NCI-H748 (cell line): ENCODE results near the gene SMARCE1.
A peak's percentile ranks its signal among the peaks of the same experiment; 100 is the strongest.
"Not testable (repeated sequence)": the region's sequence is repeated elsewhere in the genome, so short reads cannot be mapped to it uniquely, and the experiment has no call there.

ENCODE experiments used
- DNase-seq: peaks from one replicate; lab custom pipeline; 2025; ENCODE audit not compliant: unreplicated experiment; lab: John Stamatoyannopoulos, UW

Gene SMARCE1

DNA sequence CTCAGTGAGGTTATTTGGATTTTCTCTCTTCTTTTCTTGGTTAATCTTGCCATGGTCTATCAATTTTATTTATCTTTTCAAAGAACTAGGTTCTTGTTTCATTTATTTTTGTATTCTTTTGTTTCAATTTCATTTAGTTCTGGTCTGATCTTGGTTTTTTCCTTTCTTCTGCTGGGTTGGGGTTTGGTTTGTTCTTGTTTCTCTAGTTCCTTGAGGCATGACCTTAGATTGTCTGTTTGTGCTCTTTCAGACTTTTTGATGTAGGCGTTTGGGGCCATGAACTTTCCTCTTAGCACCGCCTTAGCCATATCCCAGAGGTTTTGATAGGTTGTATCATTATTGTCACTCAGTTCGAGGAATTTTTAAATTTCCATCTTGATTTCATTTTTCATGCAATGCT, 61.4 kb downstream of the SMARCE1 start:
- DNase-seq = not testable (repeated sequence)

DNA sequence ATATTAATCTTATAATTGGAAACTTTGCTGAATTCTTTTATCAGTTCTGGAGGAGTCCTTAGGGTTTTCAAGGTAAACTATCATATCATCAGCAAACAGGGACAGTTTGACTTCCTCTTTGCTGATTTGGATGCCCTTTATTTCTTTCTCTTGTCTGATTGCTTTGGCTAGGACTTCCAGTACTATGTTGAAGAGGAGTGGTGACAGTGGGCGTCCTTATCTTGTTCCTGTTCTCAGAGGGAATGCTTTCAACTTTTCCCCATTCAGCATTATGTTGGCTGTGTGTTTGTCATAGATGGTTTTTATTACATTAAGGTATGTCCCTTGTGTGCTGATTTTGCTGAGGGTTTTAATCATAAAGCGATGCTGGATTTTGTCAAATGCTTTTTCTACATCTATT, 62.7 kb downstream of the SMARCE1 start:
- DNase-seq = not testable (repeated sequence)

DNA sequence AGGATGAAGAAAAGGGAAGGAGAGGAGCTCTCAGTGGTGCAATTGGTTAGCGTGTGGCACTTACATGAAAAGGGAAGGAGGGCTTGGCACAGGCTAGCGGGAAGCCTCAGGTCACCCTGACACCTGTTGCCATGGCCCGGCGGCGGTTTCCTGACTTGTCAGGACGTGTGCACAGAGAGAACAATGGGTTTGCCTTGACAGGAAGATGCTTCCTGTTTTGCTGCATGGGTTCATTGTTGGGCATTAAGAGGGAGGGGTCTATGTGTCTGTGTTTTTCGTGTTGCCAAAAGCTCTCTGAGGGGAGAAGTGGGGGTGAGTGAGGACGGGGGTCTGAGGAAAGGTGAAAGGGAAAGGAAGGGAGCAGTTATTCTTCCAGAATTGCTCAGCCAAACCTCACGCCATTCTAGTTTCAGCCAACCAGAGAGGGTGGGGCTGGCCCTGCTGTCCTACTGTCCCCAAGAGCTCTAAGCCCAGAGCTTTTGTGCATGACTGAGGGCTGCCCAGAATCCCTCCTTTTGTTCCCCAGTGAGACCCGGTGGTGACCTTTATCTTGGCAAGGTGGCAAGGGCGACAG, 65.2 kb downstream of the SMARCE1 start:
- peak; percentile 90 for DNase-seq

DNA sequence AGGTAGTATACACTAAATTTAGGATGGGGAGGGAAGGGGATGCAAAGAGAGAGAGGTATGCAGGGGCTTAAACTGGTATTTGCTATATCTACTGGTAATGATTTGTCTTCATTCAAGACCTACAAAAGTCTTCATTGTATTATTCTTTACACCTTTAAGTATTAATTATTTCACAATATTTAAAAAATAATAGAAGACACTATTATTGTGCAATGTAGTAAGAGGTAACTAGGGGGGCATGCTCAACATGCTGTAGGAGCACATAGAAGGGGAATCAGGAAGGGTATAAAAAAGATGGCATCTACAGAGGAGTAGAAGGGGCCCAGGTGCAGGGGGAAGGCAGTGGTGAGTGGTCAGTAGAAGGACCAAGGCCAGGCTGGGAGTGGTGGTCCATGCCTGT, 67.5 kb downstream of the SMARCE1 start:
- DNase-seq = no peak

DNA sequence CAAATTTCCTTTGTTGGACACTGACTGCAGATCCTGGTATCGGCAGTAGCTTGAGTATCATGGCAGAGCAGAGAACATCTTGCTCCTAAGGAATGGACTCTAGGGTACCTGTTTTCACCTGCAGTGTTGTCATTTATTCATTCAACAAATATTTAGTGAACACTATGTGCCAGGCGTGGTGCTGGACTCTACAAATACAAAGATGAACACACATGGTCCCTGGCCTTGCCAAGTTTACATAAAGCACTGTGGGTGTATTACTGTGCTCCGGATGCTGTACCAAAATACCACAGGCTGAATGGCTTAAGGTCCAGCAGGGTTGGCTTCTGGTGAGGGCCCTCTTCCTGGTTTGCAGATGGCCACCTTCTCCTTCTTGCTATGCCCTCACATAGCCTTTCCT, 68.1 kb downstream of the SMARCE1 start:
- DNase-seq = no peak

DNA sequence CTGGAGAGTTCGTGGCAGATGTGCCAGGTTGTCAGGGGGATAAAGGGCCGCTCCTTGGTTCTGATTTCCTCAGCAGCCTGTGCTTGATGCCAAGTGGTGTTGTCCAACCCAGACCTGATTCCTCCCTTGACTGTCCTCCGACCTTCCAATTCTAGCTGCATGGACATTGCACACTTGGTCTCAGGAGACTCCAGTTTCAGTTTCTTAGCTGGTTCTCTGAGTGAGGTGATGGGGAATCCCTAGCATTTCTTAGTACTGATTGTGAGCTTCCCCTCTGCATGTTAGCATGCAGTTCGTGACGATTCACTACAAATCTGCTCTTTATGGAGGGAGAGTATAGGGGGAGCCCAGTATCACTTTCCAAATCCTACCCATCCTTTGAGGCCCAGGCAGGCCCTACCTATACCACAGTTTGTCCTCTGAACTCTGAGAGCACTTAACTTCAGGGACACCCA, 70.0 kb downstream of the SMARCE1 start:
- no peak for DNase-seq

DNA sequence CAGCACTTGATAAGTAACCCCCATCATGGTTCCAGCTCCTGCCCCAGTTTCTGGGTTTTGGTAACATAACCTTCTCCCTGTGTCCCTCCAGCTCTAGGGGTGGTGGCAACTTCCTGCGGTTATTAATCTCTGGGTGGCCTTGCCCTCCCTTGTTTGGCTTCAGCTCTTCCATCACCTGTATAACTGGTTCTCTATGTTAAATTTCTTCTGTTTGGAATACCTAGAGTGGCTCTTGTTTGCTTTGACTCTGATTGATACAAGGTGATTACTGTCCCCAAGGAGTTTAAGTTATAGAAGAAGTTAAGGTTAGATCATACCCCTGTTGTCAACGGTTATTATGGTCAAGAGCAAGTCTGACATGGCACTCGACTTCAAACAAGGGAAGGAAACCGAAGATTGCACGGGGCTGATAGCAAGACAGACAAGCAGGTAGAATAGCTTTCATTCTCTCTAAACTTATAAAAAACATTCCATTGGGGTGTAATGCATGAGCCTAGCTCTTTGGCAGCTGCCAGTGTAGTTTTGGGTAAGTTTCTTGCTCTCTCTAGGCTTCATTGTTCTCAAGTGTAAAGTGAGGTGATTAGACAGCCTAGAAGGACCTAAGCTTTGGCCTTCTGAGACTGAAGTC, 71.4 kb downstream of the SMARCE1 start:
- no peak for DNase-seq
